GM13977 (cell line): Measurements from ENCODE around the gene SMIM26.

ENCODE experiments used
- DNase-seq: peaks from one replicate; pipeline ENCODE4 v3.0.0; 2012; ENCODE audit warnings: low spot score
- in situ Hi-C: fragments of 300-500 bp; cut with MboI; formaldehyde crosslinking; loops from one replicate; pipeline ENCODE4 v1.12.0; 2022; ENCODE audit warnings: low sequenced_read_pairs, low pct_unique_long_range_greater_than_20kb, mixed read lengths, inconsistent platforms; ENCODE audit not compliant: unreplicated experiment
- TF ChIP-seq, protein P1 (sequence below): IDR thresholded peaks from 2 replicates; pipeline ENCODE4 v1.5.1; 2012; ENCODE audit warnings: mild to moderate bottlenecking, control low read depth; ENCODE audit not compliant: insufficient read depth; ENCODE audit errors: extremely low read depth, missing control alignments

SMIM26 gene

DNA sequence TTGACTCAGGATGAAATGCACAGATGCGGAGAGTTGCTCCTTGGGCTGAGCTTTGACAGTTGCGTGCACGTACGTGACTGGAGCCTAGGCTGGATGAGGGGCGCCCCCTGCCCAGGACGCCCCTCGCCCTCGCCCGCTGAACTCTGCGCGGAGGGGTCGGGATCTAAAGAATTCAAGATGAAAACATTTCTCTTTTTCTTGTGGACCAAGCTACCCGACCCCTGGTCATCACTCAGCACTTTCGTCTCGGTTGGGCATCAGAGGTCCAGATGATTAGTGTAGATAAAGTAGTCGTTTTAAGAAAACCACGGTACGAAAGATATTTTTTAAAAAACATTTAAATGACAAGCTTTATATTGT, 21.3 kb downstream of the SMIM26 start:
- in situ Hi-C loops = no loop called here
- DNase-seq = no peak
- TF ChIP-seq, protein P1, sequence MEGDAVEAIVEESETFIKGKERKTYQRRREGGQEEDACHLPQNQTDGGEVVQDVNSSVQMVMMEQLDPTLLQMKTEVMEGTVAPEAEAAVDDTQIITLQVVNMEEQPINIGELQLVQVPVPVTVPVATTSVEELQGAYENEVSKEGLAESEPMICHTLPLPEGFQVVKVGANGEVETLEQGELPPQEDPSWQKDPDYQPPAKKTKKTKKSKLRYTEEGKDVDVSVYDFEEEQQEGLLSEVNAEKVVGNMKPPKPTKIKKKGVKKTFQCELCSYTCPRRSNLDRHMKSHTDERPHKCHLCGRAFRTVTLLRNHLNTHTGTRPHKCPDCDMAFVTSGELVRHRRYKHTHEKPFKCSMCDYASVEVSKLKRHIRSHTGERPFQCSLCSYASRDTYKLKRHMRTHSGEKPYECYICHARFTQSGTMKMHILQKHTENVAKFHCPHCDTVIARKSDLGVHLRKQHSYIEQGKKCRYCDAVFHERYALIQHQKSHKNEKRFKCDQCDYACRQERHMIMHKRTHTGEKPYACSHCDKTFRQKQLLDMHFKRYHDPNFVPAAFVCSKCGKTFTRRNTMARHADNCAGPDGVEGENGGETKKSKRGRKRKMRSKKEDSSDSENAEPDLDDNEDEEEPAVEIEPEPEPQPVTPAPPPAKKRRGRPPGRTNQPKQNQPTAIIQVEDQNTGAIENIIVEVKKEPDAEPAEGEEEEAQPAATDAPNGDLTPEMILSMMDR = no peak

DNA sequence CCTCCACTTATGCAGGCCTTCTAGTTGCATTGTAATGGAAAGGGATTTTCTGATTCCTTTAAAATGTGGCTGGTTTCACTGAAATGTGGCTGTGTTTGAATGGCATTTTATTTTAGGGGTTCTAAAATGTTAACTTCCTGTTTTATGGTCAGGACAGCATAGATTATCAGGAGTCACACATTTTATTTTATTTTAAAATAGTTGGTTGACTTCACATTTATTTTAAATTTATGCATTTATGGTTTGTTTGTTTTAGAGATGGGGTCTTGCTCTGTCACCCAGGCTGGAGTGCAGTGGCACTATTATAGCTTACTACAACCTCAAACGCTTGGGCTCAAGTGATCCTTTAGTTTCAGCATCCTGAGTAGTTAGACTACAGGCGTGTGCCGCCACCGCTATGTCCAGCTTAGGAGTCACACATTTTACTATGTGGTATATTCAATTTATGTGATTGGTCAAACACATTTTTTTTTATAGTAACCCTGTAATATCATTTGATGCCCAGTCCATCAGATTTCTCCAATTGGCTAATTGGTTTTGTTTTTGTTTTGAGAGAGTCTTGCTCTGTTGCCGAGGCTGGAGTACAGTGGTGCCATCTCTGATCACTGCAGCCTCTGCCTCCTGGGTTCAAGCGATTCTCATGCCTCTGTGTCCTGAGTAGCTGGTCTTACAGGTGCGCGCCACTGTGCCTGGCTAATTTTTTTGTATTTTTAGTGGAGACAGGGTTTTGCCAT, 22.9 kb downstream of the SMIM26 start:
- in situ Hi-C loops = no loop called here
- TF ChIP-seq, protein P1 = no peak
- DNase-seq = no peak

DNA sequence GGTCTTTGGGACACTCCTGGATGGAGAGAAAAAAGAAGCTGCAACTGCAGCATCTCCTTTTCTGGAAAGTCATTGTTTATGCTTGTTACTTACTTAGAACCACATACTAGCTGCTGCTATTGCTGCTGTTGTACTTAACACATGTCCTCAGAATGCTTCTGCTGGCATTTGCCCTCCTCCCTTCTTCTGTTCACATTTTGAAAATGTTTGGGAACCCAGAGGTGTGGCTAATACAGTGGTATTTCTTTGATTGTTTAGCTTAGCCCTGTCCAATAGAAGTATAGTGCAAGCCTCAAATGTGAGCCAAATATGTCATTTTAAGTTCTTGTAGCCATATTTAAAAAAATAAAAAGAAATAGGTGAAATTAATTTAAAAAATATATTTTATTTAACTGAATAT, 29.0 kb downstream of the SMIM26 start:
- TF ChIP-seq, protein P1 = no peak
- in situ Hi-C loops = no loop called here
- no peak for DNase-seq

DNA sequence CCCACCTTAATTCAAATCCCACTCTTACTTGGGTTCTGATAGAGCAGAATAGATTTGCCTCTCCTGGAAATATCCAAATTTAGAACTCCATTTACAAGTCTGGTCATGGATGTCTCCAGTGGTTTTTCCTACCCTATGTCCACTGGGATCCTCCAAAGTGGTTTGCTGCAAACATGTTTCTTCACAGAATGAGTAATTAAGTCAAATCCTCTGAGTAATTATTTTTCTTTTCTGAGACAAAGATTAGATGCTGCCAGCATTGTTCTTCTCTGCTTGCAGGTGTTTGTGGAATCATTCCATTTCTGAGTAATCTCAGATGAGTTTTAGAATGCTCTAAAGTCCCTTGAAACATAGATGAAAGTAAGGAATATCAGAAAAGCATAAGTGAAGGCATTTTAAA, 42.5 kb downstream of the SMIM26 start:
- no peak for DNase-seq
- TF ChIP-seq, protein P1 = no peak
- in situ Hi-C loops = no loop called here

DNA sequence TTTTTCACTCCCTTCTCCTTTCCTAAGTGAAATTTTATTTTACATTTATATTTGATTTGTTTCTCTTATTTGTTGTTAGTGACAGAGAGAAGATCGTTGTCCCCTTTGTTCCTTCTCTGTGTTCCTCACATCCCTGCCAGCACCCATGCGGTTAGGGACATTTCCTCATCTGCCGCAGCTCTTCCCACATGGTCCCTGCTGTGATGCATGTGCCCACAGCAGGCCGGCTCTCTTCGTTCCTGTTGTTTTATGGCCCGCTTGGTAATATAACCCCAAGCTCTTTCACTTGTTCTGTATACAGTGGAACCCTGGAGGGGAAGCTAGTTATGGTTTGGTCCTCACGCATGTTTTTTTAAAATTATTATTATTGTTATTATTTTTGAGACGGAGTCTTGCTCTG, 44.3 kb downstream of the SMIM26 start:
- TF ChIP-seq, protein P1 = no peak
- in situ Hi-C loops = no loop called here
- DNase-seq = no peak

DNA sequence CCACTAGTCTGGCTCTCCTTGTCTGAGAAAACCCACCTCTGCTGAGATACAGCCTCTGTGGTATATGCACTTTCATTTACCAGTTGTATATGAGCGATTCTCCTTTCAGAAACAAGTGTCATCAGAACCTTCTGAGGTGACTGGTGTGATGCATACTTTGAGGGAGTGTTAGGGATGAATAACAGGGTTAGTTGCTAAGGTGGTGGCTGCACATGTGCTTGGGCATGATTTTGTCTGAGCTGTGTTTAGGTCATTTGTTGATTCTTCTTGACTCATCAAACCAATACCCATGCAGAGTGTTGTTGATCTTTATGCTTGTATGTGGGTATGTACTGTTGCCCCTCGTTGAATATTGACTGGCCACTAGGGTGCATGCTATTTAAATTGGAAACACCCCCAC, 46.3 kb downstream of the SMIM26 start:
- no peak for DNase-seq
- TF ChIP-seq, protein P1 = no peak
- in situ Hi-C loops = no loop called here

DNA sequence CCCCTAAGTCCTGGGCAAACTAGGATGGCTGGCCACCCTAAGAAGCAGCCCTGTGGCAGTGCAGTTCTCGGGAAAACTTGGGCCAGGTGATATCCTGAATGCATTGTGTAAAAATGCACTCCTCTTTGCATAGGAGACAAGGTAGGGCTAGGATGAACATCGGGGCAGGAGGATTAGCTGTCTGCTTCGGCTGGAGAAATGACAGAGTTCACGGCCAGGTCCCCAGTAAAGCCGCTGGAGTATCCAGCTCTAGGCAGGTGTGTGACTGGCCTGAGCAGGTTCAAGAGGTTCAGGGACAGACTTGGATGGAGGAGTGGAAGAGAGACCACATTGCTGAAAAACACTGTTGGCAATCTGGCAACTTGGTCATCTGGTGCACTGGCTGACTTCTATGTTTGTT, 47.0 kb downstream of the SMIM26 start:
- DNase-seq = no peak
- TF ChIP-seq, protein P1 = no peak
- in situ Hi-C loops = no loop called here
